ENCODE results near the gene POU3F1.

DNA sequence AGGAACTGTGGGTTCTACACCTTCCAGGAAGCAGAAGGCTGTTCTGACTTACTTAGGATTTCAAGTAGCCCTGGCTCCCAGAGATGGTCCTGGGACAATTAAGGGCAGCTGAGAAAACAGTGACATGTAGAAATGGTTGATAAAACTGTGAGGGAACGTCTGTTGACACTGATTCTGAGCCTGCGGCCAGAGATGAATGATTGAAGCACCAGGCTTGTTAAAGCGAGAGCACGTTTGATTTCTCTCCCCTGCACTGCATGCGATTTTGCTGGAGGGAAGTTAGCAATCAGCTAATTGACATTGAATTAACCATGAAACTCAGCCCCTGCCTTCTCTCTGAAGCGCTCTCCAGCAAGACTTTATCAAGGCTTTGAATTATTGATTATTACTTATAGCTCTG, 29.9 kb upstream of the POU3F1 start:
- TF ChIP-seq, protein P1, sequence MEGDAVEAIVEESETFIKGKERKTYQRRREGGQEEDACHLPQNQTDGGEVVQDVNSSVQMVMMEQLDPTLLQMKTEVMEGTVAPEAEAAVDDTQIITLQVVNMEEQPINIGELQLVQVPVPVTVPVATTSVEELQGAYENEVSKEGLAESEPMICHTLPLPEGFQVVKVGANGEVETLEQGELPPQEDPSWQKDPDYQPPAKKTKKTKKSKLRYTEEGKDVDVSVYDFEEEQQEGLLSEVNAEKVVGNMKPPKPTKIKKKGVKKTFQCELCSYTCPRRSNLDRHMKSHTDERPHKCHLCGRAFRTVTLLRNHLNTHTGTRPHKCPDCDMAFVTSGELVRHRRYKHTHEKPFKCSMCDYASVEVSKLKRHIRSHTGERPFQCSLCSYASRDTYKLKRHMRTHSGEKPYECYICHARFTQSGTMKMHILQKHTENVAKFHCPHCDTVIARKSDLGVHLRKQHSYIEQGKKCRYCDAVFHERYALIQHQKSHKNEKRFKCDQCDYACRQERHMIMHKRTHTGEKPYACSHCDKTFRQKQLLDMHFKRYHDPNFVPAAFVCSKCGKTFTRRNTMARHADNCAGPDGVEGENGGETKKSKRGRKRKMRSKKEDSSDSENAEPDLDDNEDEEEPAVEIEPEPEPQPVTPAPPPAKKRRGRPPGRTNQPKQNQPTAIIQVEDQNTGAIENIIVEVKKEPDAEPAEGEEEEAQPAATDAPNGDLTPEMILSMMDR (IDR thresholded peaks at IDR 0.05) = no peak
- no peak for TF ChIP-seq POLR2A (IDR thresholded peaks at IDR 0.05)

Data from thyroid gland (tissue), 4 donors.